GM18526 (cell line): ENCODE measurements around the gene MESD.

Experiments
- POLR2A ChIP-seq: IDR thresholded peaks from 3 replicates; pipeline ENCODE4 v1.6.1; 2011; ENCODE audit not compliant: insufficient read length; ENCODE audit errors: extremely low read depth

MESD gene

GRCh38 chr15:81002331-81003096, 12.9 kb upstream of the MESD start:
- TF ChIP-seq POLR2A, result no peak

GRCh38 chr15:81002009-81002330, 12.4 kb upstream of the MESD start:
- peak; percentile 2 for TF ChIP-seq POLR2A

- TF ChIP-seq POLR2A, result peak; percentile 31
Measured at GRCh38 chr15:81001152-81002008, 11.8 kb upstream of the MESD start.

- TF ChIP-seq POLR2A, result peak; percentile 81
Measured at GRCh38 chr15:81000624-81001151, 11.1 kb upstream of the MESD start, which contains the start of gene TLNRD1. Gene TLNRD1, plus strand, starts transcription at chr15:81000923. Its CDS starts 1,349 bp downstream, at chr15:81002272.

- no peak for TF ChIP-seq POLR2A
Measured at GRCh38 chr15:81000144-81000623, 10.6 kb upstream of the MESD start.

- TF ChIP-seq POLR2A, result peak; percentile 32
Measured at GRCh38 chr15:80999623-81000036, 10.0 kb upstream of the MESD start.

GRCh38 chr15:80998251-80998650, 8.6 kb upstream of the MESD start:
- TF ChIP-seq POLR2A, result no peak

GRCh38 chr15:80997692-80998091, 8.1 kb upstream of the MESD start:
- TF ChIP-seq POLR2A, result no peak

GRCh38 chr15:80996247-80996646, 6.6 kb upstream of the MESD start:
- TF ChIP-seq POLR2A, result no peak

GRCh38 chr15:80992441-80992840, 2.8 kb upstream of the MESD start:
- no peak for TF ChIP-seq POLR2A

- no peak for TF ChIP-seq POLR2A
Measured at GRCh38 chr15:80992006-80992405, 2.4 kb upstream of the MESD start.

GRCh38 chr15:80991421-80991820, 1.8 kb upstream of the MESD start:
- no peak for TF ChIP-seq POLR2A

- no peak for TF ChIP-seq POLR2A
Measured at GRCh38 chr15:80990955-80991354, 1.3 kb upstream of the MESD start.

- no peak for TF ChIP-seq POLR2A
Measured at GRCh38 chr15:80989081-80989517, 520 bp downstream of the MESD start.

- TF ChIP-seq POLR2A, result no peak
Measured at GRCh38 chr15:80988148-80988796, 1.3 kb downstream of the MESD start.

GRCh38 chr15:80986487-80986886, 3.1 kb downstream of the MESD start:
- TF ChIP-seq POLR2A, result no peak

- no peak for TF ChIP-seq POLR2A
Measured at GRCh38 chr15:80985981-80986380, 3.6 kb downstream of the MESD start.
